ENCODE measurements around the gene INKA2. TPM values are rescaled to one million over a fixed set of nuclear protein-coding genes. Genes with fewer than 3 reads are reported as not detected.

The INKA2 gene
- total RNA-seq: 4.2 and 6.2 TPM in 2 replicates

DNA sequence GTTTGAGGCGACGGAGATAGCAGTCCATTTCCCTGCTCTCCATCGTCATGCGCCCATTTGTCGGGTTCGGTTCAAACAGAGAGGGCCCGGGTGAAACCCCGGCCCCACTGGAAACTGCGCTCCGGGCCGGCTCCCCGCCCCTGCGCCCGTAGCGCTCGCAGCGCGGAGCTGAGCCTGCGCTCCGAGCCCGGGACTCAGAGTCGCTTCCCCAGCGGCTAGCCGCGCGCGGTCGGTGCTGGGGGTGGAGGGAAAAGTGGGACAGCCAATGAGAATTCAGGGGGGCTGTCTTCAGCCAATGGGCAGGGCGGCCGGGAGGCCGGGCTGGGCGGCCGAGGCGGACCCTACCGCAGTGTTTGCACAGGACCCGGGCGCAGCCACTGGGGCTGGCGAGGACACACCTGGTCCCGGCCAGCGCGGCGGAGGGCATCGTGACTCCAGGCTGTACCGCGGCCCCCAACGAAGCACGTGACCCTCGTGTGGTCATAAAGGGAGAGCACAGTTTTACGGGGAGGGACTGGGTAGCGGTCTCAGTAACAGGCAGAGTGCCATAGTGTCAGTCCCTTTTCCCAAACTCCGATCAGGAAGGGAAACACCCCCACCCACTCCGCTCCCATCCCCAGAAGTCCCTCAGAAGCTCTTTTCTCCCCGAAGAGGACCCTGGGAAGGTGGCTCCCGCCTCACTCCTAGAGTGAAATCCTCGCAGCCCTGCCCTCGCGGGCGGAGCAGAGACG, at the start of gene INKA2:
Gene INKA2 (minus strand): TSS at position 202 of the 731 bp plus-strand sequence. CDS start 153 bp downstream, at position 49.

DNA sequence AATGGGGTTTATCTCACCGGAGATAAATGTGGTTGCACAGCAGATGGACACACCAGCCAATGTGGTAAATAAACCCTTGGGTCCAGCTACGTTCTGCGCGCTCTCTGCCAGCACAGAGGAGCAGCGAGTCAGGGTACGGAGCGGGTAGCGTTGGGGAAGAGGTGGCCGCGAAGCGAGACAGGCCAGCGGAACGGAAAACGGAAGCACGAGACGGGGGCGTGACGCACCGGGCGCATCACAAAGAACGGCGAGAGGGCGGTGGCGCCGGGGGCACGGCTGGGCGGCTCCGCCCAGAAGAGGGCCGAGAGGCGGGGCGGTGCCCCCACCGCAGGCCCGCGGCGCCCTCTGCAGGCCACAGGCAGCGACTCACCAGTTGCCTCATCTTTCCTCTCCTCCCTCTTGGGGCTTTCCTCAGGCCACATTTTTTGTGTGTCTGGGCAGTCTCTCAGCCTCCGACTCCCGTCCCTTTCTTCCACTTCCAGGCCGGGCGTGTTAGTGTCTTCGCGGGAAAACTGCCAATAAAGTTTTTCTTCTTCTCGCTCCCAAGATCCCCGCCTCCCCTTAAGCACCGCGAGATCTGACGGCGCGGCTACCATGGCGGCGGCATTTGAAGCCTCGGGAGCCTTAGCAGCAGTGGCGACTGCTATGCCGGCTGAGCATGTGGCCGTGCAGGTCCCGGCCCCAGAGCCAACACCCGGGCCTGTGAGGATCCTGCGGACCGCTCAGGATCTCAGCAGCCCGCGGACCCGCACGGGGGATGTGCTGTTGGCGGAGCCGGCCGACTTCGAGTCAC, 16.3 kb upstream of the INKA2 start, which contains the start of gene DDX20:
Gene DDX20 (plus strand): TSS at position 571 of the 793 bp plus-strand sequence. CDS start 24 bp downstream, at position 595.

Other genes starting within 250 kb of the INKA2 start
- not detected in 2 replicates for gene ADORA3, start 235.8 kb downstream of the INKA2 start, total RNA-seq
- not detected in 2 replicates for gene TMIGD3, start 235.8 kb downstream of the INKA2 start, total RNA-seq
- 15.7 and 34.7 TPM in 2 replicates for gene RAP1A, start 119.6 kb downstream of the INKA2 start, total RNA-seq
- 15.4 and 18.2 TPM in 2 replicates for gene DDX20, start 16.5 kb upstream of the INKA2 start, total RNA-seq

All from nasal cavity respiratory epithelium epithelial cell of viscerocranial mucosa (primary cell).